Bronchial epithelial cell (primary cell): ENCODE results near the gene GNG10. TPM values are rescaled to one million over a fixed set of nuclear protein-coding genes. Genes with fewer than 3 reads are reported as not detected.

ENCODE experiments used
- DNase-seq: peaks from one replicate; pipeline ENCODE4 v3.0.0-alpha.2; 2010; ENCODE audit warnings: low read depth
- FAIRE-seq: peaks from 2 replicates; lab custom pipeline; 2011; peaks lifted over from hg19 to GRCh38; lab: Jason Lieb, UNC
- H3K27me3 ChIP-seq: 2 replicates; pipeline ENCODE4 v1.5.1; 2011; ENCODE audit warnings: low read length; ENCODE audit not compliant: control insufficient read depth, insufficient read depth
- H3K36me3 ChIP-seq: 2 replicates; pipeline ENCODE4 v1.5.1; 2011; ENCODE audit warnings: low read length; ENCODE audit not compliant: control insufficient read depth, insufficient read depth
- H3K4me3 ChIP-seq: 2 replicates; pipeline ENCODE4 v1.5.1; 2011; ENCODE audit warnings: mild to moderate bottlenecking, low read depth, low read length, control low read depth
- CTCF ChIP-seq: IDR thresholded peaks from 2 replicates; pipeline ENCODE4 v1.5.1; 2011; ENCODE audit warnings: mild to moderate bottlenecking, moderate library complexity, low read length, control low read depth, inconsistent platforms; ENCODE audit not compliant: insufficient read depth, severe bottlenecking
- total RNA-seq: library from RNA; depleted of rRNA; stranded (reverse); fragments of >200 nt; gene quantifications from 2 replicates; pipeline ENCODE4 v1.2.1, GENCODE V29; 2014

GNG10 gene
- total RNA-seq, 1 donor from 2014 or later, result 78.7 TPM

- Histone ChIP-seq H3K4me3 (no peak overlapping the region), H3K36me3 (no peaks in the 10 kb centered on the region), H3K27me3 (no peaks in the 10 kb centered on the region)
- no peak for DNase-seq
- FAIRE-seq, result no peak
- TF ChIP-seq CTCF, result no peak
Observed at GRCh38 chr9:111712369-111712768, 51.0 kb downstream of the GNG10 start.

GRCh38 chr9:111715471-111715870, 54.1 kb downstream of the GNG10 start:
- H3K36me3 ChIP-seq, result no peaks in the 10 kb centered on the region
- no peak overlapping the region for H3K4me3 ChIP-seq
- no peaks in the 10 kb centered on the region for H3K27me3 ChIP-seq
- TF ChIP-seq CTCF, result no peak
- no peak for DNase-seq
- no peak for FAIRE-seq

GRCh38 chr9:111719541-111719940, 58.1 kb downstream of the GNG10 start:
- no peak for DNase-seq
- no peak overlapping the region for H3K4me3 ChIP-seq
- no peak for FAIRE-seq
- no peak for TF ChIP-seq CTCF
- no peaks in the 10 kb centered on the region for H3K36me3 ChIP-seq
- no peaks in the 10 kb centered on the region for H3K27me3 ChIP-seq

Other genes with a start within 250 kb of the GNG10 start
- 102 and 132 TPM in 2 replicates for gene ECPAS, start 177.2 kb upstream of the GNG10 start, total RNA-seq
- 0.26 and 0.51 TPM in 2 replicates for gene ZNF483, start 136.4 kb upstream of the GNG10 start, total RNA-seq
- 67.9 and 70.4 TPM in 2 replicates for gene PTGR1, start 62.0 kb upstream of the GNG10 start, total RNA-seq
- gene DNAJC25, start 30.3 kb upstream of the GNG10 start, total RNA-seq, result 5.5 and 7.1 TPM in 2 replicates
- under 0.01 TPM in 2 replicates for gene SHOC1, start 133.3 kb downstream of the GNG10 start, total RNA-seq
- 53.9 and 65.0 TPM in 2 replicates for gene UGCG, start 235.2 kb downstream of the GNG10 start, total RNA-seq